ENCODE data around the gene ADGRG7.

DNA sequence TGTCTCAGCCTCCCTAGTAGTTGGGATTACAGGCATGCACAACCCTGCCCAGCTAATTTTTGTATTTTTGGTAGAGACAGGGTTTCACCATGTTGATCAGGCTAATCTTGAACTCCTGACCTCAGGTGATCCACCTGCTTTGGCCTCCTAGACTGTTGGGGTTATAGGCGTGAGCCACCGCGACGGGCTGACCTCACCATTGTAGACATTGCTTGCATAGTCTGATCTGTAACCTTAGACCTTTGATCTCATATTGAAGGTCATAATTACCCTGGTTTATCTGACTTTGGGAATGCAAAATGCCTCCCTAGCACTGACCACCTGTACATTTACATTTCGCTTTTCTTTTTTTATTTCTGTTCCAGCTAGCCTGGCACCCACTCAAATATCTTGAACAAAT lies 31.2 kb downstream of the ADGRG7 start:
- TF ChIP-seq, protein P1, sequence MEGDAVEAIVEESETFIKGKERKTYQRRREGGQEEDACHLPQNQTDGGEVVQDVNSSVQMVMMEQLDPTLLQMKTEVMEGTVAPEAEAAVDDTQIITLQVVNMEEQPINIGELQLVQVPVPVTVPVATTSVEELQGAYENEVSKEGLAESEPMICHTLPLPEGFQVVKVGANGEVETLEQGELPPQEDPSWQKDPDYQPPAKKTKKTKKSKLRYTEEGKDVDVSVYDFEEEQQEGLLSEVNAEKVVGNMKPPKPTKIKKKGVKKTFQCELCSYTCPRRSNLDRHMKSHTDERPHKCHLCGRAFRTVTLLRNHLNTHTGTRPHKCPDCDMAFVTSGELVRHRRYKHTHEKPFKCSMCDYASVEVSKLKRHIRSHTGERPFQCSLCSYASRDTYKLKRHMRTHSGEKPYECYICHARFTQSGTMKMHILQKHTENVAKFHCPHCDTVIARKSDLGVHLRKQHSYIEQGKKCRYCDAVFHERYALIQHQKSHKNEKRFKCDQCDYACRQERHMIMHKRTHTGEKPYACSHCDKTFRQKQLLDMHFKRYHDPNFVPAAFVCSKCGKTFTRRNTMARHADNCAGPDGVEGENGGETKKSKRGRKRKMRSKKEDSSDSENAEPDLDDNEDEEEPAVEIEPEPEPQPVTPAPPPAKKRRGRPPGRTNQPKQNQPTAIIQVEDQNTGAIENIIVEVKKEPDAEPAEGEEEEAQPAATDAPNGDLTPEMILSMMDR (IDR thresholded peaks at IDR 0.05), result no peak
- TF ChIP-seq POLR2AphosphoS5 (IDR thresholded peaks at IDR 0.05) (no peak), POLR2A (IDR thresholded peaks at IDR 0.05) (no peak)

Data from transverse colon (tissue), 4 donors.